IPS DF 19.7 (cell line): Measurements from ENCODE around the gene OTX1.
"Not testable (repeated sequence)": the region's sequence is repeated elsewhere in the genome, so short reads cannot be mapped to it uniquely, and the experiment has no call there.

ENCODE experiments used
- DNase-seq: peaks from one replicate; pipeline ENCODE4 v3.0.0-alpha.2; 2013; ENCODE audit warnings: low read depth, low spot score

Gene OTX1

GRCh38 chr2:63050334-63051041 lies at the start of gene OTX1:
TSS of gene OTX1 (plus strand) at chr2:63050830. CDS start at chr2:63052991, 2,161 bp downstream.
- no peak for DNase-seq

GRCh38 chr2:63001576-63001975 lies 49.1 kb upstream of the OTX1 start:
- no peak for DNase-seq

GRCh38 chr2:63003351-63003750 lies 47.3 kb upstream of the OTX1 start:
- DNase-seq = no peak

GRCh38 chr2:63007813-63008458 lies 42.7 kb upstream of the OTX1 start:
- no peak for DNase-seq

GRCh38 chr2:63008838-63009237 lies 41.8 kb upstream of the OTX1 start:
- DNase-seq = no peak

GRCh38 chr2:63009490-63009889 lies 41.1 kb upstream of the OTX1 start:
- DNase-seq = no peak

GRCh38 chr2:63012541-63012940 lies 38.1 kb upstream of the OTX1 start:
- DNase-seq = no peak

- no peak for DNase-seq
These were observed 37.2 kb upstream of the OTX1 start for GRCh38 chr2:63013438-63013837.

- no peak for DNase-seq
These were observed 35.2 kb upstream of the OTX1 start for GRCh38 chr2:63015389-63015788.

- no peak for DNase-seq
These were observed 32.2 kb upstream of the OTX1 start for GRCh38 chr2:63018439-63018838.

- not testable (repeated sequence) for DNase-seq
These were observed 30.9 kb upstream of the OTX1 start for GRCh38 chr2:63019686-63020085.

- DNase-seq = no peak
These were observed 27.2 kb upstream of the OTX1 start for GRCh38 chr2:63023444-63023843.

GRCh38 chr2:63027220-63027619 lies 23.4 kb upstream of the OTX1 start:
- no peak for DNase-seq

- DNase-seq = no peak
These were observed 21.6 kb upstream of the OTX1 start for GRCh38 chr2:63029058-63029457.

- no peak for DNase-seq
These were observed 16.1 kb upstream of the OTX1 start for GRCh38 chr2:63034526-63034925.

- DNase-seq = no peak
These were observed 15.5 kb upstream of the OTX1 start for GRCh38 chr2:63035169-63035568.

- no peak for DNase-seq
These were observed 15.0 kb upstream of the OTX1 start for GRCh38 chr2:63035660-63036059.

GRCh38 chr2:63038034-63038433 lies 12.6 kb upstream of the OTX1 start:
- no peak for DNase-seq

- no peak for DNase-seq
These were observed 10.0 kb upstream of the OTX1 start for GRCh38 chr2:63040586-63040985.

GRCh38 chr2:63041592-63041991 lies 9.0 kb upstream of the OTX1 start:
- no peak for DNase-seq

- DNase-seq = peak; percentile 94
These were observed 6.0 kb upstream of the OTX1 start for GRCh38 chr2:63044362-63045327.

GRCh38 chr2:63046552-63046951 lies 4.1 kb upstream of the OTX1 start:
- DNase-seq = no peak
